ENCODE results near the gene HDAC9. TPM values are rescaled to one million over a fixed set of nuclear protein-coding genes. Genes with fewer than 3 reads are reported as not detected.
A peak's percentile ranks its signal among the peaks of the same experiment; 100 is the strongest.

HDAC9 gene
- total RNA-seq, 1 donor from 2014 or later, result 27.6 TPM

GRCh38 chr7:18503126-18503866, 7.7 kb downstream of the HDAC9 start:
- peaks cover 11% of the 10 kb centered on the region for H3K79me2 ChIP-seq (ENCODE audit: insufficient read depth, low read length)
- H3K4me1 Mint-ChIP-seq (ENCODE audit: low read depth, unreplicated experiment), result peaks cover 19% of the 10 kb centered on the region
- FAIRE-seq (peak; percentile 17), DNase-seq (ENCODE audit: low read depth) (peak; percentile 55)
- H3K36me3 ChIP-seq (ENCODE audit: insufficient read depth, low read length), result no peaks in the 10 kb centered on the region
- no peak overlapping the region for H3K27ac Mint-ChIP-seq (ENCODE audit: unreplicated experiment)
- no peak overlapping the region for H3K4me2 ChIP-seq (ENCODE audit: low read length)
- peaks cover 21% of the 10 kb centered on the region for H3K4me1 ChIP-seq (ENCODE audit: insufficient read depth, low read length)
- H4K20me1 ChIP-seq (ENCODE audit: insufficient read depth, low read length), result no peaks in the 10 kb centered on the region
- H3K27me3 ChIP-seq (ENCODE audit: insufficient read depth, low read length), result no peaks in the 10 kb centered on the region
- no peaks in the 10 kb centered on the region for H3K27me3 Mint-ChIP-seq (ENCODE audit: low read depth, unreplicated experiment)
- H3K9ac ChIP-seq (ENCODE audit: low read length), result no peak overlapping the region
- H3K9me3 Mint-ChIP-seq (ENCODE audit: unreplicated experiment), result no peaks in the 10 kb centered on the region
- no peak for TF ChIP-seq CTCF (IDR thresholded peaks at IDR 0.05; ENCODE audit: insufficient read depth, low read depth, low read length)
- TF ChIP-seq EZH2 (IDR thresholded peaks at IDR 0.05; ENCODE audit: insufficient read depth, low read length), result no peak
- H3K9me3 ChIP-seq (ENCODE audit: insufficient read depth, low read depth, low read length), result no peaks in the 10 kb centered on the region
- H3K4me3 Mint-ChIP-seq (ENCODE audit: unreplicated experiment), result no peak overlapping the region
- H3K4me3 ChIP-seq (ENCODE audit: insufficient read depth, low read depth, low read length), result no peak overlapping the region
- no peak overlapping the region for H3K27ac ChIP-seq (ENCODE audit: low read depth, low read length)
- no peaks in the 10 kb centered on the region for H3K36me3 Mint-ChIP-seq (ENCODE audit: low read depth, unreplicated experiment)
- no peak overlapping the region for H2AFZ ChIP-seq (ENCODE audit: low read depth, low read length)

- Mint-ChIP-seq H3K27ac (ENCODE audit: unreplicated experiment) (no peak overlapping the region), H3K4me3 (ENCODE audit: unreplicated experiment) (no peak overlapping the region), H3K4me1 (ENCODE audit: low read depth, unreplicated experiment) (peaks cover 25% of the 10 kb centered on the region), H3K36me3 (ENCODE audit: low read depth, unreplicated experiment) (no peaks in the 10 kb centered on the region), H3K27me3 (ENCODE audit: low read depth, unreplicated experiment) (no peaks in the 10 kb centered on the region), H3K9me3 (ENCODE audit: unreplicated experiment) (no peaks in the 10 kb centered on the region)
- H3K9me3 ChIP-seq (ENCODE audit: insufficient read depth, low read depth, low read length), result no peaks in the 10 kb centered on the region
- H3K27me3 ChIP-seq (ENCODE audit: insufficient read depth, low read length), result no peaks in the 10 kb centered on the region
- DNase-seq (ENCODE audit: low read depth), result no peak
- H2AFZ ChIP-seq (ENCODE audit: low read depth, low read length), result no peak overlapping the region
- peaks cover 10% of the 10 kb centered on the region for H3K79me2 ChIP-seq (ENCODE audit: insufficient read depth, low read length)
- no peaks in the 10 kb centered on the region for H3K36me3 ChIP-seq (ENCODE audit: insufficient read depth, low read length)
- no peaks in the 10 kb centered on the region for H4K20me1 ChIP-seq (ENCODE audit: insufficient read depth, low read length)
- FAIRE-seq, result no peak
- H3K4me3 ChIP-seq (ENCODE audit: insufficient read depth, low read depth, low read length), result no peak overlapping the region
- H3K9ac ChIP-seq (ENCODE audit: low read length), result no peak overlapping the region
- no peak overlapping the region for H3K4me2 ChIP-seq (ENCODE audit: low read length)
- no peak for TF ChIP-seq CTCF (IDR thresholded peaks at IDR 0.05; ENCODE audit: insufficient read depth, low read depth, low read length)
- TF ChIP-seq EZH2 (IDR thresholded peaks at IDR 0.05; ENCODE audit: insufficient read depth, low read length), result no peak
- H3K4me1 ChIP-seq (ENCODE audit: insufficient read depth, low read length), result peaks cover 30% of the 10 kb centered on the region
- no peak overlapping the region for H3K27ac ChIP-seq (ENCODE audit: low read depth, low read length)
These were observed 9.4 kb downstream of the HDAC9 start for GRCh38 chr7:18504965-18505364.

GRCh38 chr7:18505870-18506460, 10.4 kb downstream of the HDAC9 start:
- peak overlapping the region; percentile 76 for H3K27ac ChIP-seq (ENCODE audit: low read depth, low read length)
- H3K4me3 Mint-ChIP-seq (ENCODE audit: unreplicated experiment), result peak overlapping the region; percentile 34
- H3K4me3 ChIP-seq (ENCODE audit: insufficient read depth, low read depth, low read length), result peak overlapping the region; percentile 19
- no peaks in the 10 kb centered on the region for H3K27me3 ChIP-seq (ENCODE audit: insufficient read depth, low read length)
- no peaks in the 10 kb centered on the region for H3K27me3 Mint-ChIP-seq (ENCODE audit: low read depth, unreplicated experiment)
- FAIRE-seq, result peak; percentile 79
- DNase-seq (ENCODE audit: low read depth), result peak; percentile 69
- H3K9ac ChIP-seq (ENCODE audit: low read length), result peak overlapping the region; percentile 53
- peaks cover 20% of the 10 kb centered on the region for H3K79me2 ChIP-seq (ENCODE audit: insufficient read depth, low read length)
- H4K20me1 ChIP-seq (ENCODE audit: insufficient read depth, low read length), result no peaks in the 10 kb centered on the region
- H3K4me1 Mint-ChIP-seq (ENCODE audit: low read depth, unreplicated experiment), result peaks cover 24% of the 10 kb centered on the region
- H3K27ac Mint-ChIP-seq (ENCODE audit: unreplicated experiment), result peak overlapping the region; percentile 94
- no peaks in the 10 kb centered on the region for H3K36me3 ChIP-seq (ENCODE audit: insufficient read depth, low read length)
- H3K36me3 Mint-ChIP-seq (ENCODE audit: low read depth, unreplicated experiment), result no peaks in the 10 kb centered on the region
- TF ChIP-seq CTCF (IDR thresholded peaks at IDR 0.05; ENCODE audit: insufficient read depth, low read depth, low read length) (no peak), EZH2 (IDR thresholded peaks at IDR 0.05; ENCODE audit: insufficient read depth, low read length) (no peak)
- no peaks in the 10 kb centered on the region for H3K9me3 ChIP-seq (ENCODE audit: insufficient read depth, low read depth, low read length)
- H2AFZ ChIP-seq (ENCODE audit: low read depth, low read length), result peak overlapping the region; percentile 22
- H3K4me1 ChIP-seq (ENCODE audit: insufficient read depth, low read length), result peaks cover 30% of the 10 kb centered on the region
- peak overlapping the region; percentile 63 for H3K4me2 ChIP-seq (ENCODE audit: low read length)
- H3K9me3 Mint-ChIP-seq (ENCODE audit: unreplicated experiment), result no peaks in the 10 kb centered on the region

Measured in astrocyte (in vitro differentiated cells and primary cell).